ENCODE data around the gene FAM120A.

GRCh38 chr9:93457006-93457405 is 5.5 kb downstream of the FAM120A start:
- TF ChIP-seq NFRKB (IDR thresholded peaks at IDR 0.05; ENCODE audit: low read depth) = no peak
- TF ChIP-seq ELF1 (tag; IDR thresholded peaks at IDR 0.05) = no peak
- no peak for TF ChIP-seq RCOR1 (IDR thresholded peaks at IDR 0.05; ENCODE audit: borderline replicate concordance in 1 of 2, low read depth in 2 of 2, low read length in 2 of 2)
- TF ChIP-seq CTCF (IDR thresholded peaks at IDR 0.05 in 2 of 3, conservative IDR thresholded peaks at IDR 0.05 in 1 of 3; ENCODE audit: insufficient read depth in 2 of 3, low read depth in 1 of 3, low read length in 3 of 3) = no peak
- TF ChIP-seq KDM1A (IDR thresholded peaks at IDR 0.05) = no peak
- no peak for TF ChIP-seq ETV5 (CRISPR knock-in tag; IDR thresholded peaks at IDR 0.05; ENCODE audit: low read depth)
- TF ChIP-seq ZNF23 (CRISPR knock-in tag; IDR thresholded peaks at IDR 0.05) = no peak
- TF ChIP-seq YY1 (IDR thresholded peaks at IDR 0.05; ENCODE audit: borderline replicate concordance in 1 of 3, control insufficient read depth in 1 of 3, extremely low read depth in 1 of 3, insufficient read depth in 3 of 3, insufficient read length in 1 of 3, insufficient replicate concordance in 2 of 3, low read depth in 1 of 3, low read length in 2 of 3) = no peak
- TF ChIP-seq, protein P1, sequence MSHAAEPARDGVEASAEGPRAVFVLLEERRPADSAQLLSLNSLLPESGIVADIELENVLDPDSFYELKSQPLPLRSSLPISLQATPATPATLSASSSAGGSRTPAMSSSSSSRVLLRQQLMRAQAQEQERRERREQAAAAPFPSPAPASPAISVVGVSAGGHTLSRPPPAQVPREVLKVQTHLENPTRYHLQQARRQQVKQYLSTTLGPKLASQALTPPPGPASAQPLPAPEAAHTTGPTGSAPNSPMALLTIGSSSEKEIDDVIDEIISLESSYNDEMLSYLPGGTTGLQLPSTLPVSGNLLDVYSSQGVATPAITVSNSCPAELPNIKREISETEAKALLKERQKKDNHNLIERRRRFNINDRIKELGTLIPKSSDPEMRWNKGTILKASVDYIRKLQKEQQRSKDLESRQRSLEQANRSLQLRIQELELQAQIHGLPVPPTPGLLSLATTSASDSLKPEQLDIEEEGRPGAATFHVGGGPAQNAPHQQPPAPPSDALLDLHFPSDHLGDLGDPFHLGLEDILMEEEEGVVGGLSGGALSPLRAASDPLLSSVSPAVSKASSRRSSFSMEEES (CRISPR knock-in tag; IDR thresholded peaks at IDR 0.05) = no peak
- no peak for TF ChIP-seq ZBTB33 (CRISPR knock-in tag; IDR thresholded peaks at IDR 0.05)
